ENCODE results near the gene LTBR.

LTBR gene

DNA sequence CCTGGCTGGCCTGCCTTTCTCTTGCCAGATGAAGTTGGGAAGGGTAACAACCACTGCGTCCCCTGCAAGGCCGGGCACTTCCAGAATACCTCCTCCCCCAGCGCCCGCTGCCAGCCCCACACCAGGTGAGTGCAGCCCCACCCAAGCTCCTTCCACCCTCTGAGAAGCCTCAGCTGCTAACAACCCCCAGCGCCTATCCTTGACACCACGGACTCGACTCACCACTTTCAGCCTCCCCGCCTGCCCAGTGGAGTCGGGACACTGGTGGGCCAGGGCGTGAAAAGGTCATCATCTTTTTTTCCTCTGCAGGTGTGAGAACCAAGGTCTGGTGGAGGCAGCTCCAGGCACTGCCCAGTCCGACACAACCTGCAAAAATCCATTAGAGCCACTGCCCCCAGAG lies 2.1 kb downstream of the LTBR start:
- FAIRE-seq = no peak

GRCh38 chr12:6386491-6386890 lies 2.5 kb downstream of the LTBR start:
- no peak for FAIRE-seq

DNA sequence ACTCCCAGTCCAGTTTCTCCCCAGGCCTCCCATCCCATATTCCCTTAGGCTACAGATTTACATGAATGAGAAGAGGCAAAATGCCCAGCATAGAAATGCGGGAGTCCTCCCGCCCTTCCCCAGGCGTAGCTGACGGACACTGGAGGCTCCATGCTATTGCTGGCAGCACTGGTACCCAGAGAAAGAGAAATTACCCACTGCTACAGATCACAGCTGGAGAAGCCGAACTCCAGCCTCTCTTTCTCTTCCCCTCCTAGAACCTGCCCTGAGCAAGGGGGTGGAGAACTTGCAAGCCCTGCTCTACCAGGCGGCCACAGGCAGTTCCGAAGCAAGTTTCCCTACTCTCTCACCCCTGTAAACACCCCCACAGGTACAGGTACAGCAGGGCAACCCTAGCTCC lies 3.6 kb downstream of the LTBR start:
- no peak for FAIRE-seq

DNA sequence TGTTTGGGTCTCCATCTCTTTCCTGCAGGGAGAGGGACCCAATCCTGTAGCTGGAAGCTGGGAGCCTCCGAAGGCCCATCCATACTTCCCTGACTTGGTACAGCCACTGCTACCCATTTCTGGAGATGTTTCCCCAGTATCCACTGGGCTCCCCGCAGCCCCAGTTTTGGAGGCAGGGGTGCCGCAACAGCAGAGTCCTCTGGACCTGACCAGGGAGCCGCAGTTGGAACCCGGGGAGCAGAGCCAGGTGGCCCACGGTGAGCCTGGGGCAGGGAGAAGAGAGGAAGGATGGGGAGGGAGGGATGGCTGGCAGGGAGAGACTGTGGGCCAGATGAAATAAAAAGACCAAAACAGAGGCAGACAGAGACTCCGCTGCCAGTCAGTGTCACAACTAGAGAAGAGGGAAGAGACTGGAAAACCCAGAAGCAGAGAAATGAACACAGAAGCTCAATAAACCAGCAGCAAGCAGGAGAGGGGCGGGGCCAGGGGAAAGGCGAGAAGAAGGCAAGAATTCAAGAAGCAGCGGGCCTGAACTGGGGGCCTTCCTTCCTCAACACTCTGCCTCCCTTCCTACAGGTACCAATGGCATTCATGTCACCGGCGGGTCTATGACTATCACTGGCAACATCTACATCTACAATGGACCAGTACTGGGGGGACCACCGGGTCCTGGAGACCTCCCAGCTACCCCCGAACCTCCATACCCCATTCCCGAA lies 6.3 kb downstream of the LTBR start:
- no peak for FAIRE-seq

DNA sequence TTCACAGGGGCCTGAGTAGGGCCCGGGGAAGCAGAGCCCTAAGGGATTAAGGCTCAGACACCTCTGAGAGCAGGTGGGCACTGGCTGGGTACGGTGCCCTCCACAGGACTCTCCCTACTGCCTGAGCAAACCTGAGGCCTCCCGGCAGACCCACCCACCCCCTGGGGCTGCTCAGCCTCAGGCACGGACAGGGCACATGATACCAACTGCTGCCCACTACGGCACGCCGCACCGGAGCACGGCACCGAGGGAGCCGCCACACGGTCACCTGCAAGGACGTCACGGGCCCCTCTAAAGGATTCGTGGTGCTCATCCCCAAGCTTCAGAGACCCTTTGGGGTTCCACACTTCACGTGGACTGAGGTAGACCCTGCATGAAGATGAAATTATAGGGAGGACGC lies 7.1 kb downstream of the LTBR start:
- FAIRE-seq = no peak

- FAIRE-seq = peak; percentile 51
Observed at GRCh38 chr12:6392504-6392903, 8.5 kb downstream of the LTBR start.

GRCh38 chr12:6393109-6393508 lies 9.1 kb downstream of the LTBR start:
- FAIRE-seq = no peak

DNA sequence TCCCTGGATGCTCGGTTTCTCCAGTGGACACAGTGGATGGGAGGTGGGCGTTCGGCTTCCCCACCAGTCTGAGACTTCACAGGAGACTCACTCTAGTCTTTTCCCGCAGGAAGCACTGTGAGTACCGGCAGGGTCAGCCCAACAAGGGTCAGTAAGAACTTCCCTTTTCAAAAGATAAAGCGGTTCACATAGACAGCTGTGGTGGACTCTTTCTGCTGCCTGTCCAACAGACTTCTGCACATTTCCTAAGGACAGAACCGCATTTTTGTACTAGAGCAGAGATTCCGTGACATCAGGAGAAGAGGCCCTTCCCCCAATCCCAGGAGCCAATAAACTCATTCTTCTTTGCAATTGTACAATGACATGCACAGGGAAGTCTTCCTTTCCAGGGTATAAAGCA lies 10.4 kb downstream of the LTBR start:
- no peak for FAIRE-seq

GRCh38 chr12:6396031-6396430 lies 12.1 kb downstream of the LTBR start:
- no peak for FAIRE-seq

- FAIRE-seq = no peak
Observed at GRCh38 chr12:6399884-6400644, 16.1 kb downstream of the LTBR start.

GRCh38 chr12:6404390-6404789 lies 20.4 kb downstream of the LTBR start:
- FAIRE-seq = no peak

DNA sequence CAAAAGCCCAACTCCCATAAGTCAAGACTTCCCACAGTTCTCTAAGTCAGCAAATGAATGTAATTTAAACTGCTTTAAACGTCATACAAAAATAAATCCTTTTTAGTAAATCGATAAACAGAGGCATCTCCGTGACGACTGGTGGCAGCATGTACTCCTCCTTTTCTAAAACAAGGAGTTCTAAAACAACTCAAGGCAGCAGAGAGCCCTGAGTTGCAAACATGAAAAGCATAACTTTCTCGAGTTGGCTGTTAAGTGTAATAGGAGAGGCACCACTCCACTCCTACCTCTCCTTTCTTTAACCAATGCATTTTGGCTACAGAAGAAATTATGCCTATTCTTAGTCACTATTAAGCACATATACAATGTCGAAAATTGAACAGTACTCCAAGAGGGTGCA lies 22.0 kb downstream of the LTBR start:
- no peak for FAIRE-seq

GRCh38 chr12:6407236-6407954 lies 23.4 kb downstream of the LTBR start:
- no peak for FAIRE-seq

DNA sequence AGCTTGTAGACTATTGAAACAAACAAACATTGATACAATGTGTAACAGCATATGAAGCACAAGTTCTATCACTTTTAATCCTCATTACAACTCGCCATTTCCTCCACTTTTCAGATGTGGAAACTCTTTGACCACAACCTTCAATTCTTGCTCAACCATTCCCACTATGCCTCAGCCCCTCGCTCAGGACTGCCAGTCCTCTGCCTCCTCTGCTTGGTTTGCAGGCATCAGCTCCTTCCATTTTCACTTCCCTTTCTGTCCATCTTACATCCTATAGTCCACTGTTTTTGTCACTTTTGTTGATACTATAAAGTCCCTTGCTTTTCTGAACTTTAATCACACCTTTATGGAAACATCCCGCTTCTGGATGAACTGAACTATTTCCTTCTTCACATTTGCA lies 32.6 kb downstream of the LTBR start:
- no peak for FAIRE-seq

DNA sequence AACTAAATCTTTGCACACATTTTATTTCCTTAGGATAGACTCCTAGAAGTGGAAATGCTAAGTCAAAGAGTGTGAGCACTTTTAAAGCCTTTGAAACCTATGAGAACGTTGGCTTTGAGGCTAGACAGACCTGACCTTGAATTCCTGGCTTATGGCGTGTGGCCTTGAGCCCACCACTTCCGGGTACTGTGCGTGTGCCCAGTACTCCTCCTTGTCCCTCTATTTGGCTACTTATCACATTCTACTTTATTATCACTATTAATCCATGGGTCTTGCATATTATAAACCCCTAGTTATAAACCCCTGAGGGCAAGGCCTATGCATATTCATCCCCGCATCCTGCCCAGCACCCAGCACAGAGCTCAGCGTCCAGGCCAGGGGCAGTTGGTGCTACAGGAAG lies 34.8 kb downstream of the LTBR start:
- FAIRE-seq = no peak

GRCh38 chr12:6420364-6420763 lies 36.4 kb downstream of the LTBR start:
- FAIRE-seq = no peak

DNA sequence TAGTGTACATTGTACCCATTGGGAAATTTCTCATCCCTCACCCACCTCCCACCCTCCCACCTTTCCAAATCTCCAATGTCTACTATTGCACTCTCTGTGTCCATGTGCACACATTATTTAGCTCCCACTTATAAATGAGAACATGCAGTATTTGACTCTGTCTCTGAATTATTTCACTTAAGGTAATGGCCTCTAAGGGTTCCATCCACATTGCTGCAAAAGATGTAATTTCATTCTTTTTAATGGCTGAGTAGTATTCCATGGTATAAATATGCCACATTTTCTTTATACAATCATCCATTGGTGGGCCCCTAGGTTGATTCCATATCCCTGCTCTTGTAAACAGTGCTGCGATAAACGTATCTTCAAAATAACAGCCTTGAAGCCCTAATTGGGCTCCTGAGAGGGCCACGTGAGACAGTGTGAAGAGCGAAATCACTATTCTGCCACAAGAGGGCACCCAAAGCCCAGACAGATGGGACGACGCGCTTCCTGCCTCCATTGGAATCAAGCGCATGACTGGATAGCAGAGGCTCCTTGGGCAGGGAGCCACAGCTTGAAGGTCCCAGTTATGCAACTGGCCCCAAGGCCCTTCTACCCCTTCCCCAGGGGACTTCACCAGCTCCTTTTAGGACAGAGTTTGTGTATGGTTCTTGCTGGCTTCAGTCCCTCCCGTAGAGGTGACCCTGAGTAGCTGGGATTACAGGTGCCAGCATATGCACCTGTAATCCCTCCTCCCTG lies 39.5 kb downstream of the LTBR start:
- peak; percentile 70 for FAIRE-seq

- FAIRE-seq = no peak
Observed at GRCh38 chr12:6424008-6424347, 40.0 kb downstream of the LTBR start.

DNA sequence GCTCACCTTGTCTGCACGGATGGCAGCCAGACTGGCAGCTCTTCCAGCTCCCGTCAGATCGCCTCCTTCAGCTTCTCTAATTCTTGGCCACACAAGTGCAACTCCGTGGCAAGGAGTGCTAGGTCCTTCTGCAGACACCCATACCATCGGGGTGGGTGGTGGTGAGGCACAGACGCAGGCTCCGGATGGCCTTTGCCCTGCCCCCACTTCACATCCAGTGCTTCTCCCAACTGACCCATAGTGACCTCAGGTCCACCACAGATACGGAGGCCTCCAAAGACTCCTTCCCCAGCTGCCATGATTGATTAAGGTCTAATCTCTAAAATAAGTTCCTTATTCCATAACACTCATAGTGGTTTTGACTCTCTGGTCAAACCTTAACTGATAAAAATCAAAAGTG lies 40.9 kb downstream of the LTBR start:
- FAIRE-seq = no peak

DNA sequence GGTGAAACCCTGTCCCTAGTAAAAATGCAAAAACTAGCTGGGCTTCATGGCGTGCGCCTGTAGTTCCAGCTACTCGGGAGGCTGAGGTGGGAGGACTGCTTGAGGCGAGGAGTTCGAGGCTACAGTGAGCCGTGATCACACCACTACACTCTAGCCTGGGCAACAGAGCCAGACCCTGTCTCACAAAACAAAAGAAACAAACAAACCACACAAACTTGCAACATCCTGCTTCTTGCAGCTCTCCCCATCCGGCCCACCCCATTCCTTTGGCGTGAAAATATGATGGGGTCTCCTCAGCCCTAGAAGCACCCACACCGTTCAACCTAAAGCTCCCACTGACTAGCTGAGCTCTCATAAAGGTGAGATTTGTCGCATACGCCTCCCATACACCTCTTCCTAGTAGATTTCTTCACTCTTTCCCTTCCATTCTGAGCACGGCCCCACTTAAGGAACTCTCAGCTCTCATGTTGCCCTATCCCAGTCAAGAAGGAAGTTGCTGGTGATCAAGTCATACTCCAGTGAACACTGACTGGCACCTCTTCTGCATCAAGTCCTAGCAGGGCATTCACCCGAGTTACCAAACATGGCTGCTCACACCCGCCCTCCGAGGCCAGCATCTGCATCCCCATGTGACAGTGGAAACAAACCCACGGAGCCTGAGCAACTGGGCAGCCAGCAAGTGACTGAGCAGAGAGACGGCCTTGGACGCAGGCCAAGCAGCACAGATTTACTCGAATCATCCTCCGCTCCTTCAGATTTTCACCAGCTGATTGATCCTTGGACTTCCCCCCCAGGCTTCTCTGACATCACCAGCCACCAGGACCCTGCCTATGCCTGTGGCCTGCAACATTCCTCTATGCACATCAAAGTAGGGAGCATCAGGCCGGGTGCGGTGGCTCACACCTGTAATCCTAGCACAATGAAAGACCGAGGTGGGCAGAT lies 41.9 kb downstream of the LTBR start:
- no peak for FAIRE-seq

GRCh38 chr12:6426882-6427671 lies 43.1 kb downstream of the LTBR start:
- FAIRE-seq = no peak
